GM12892 (cell line): ENCODE measurements around the gene WDR70.
"Not testable (repeated sequence)": the region's sequence is repeated elsewhere in the genome, so short reads cannot be mapped to it uniquely, and the experiment has no call there.

Experiments used
- DNase-seq: peaks from one replicate; pipeline ENCODE4 v3.0.0; 2011; ENCODE audit not compliant: insufficient read length
- FAIRE-seq: peaks from 2 replicates; lab custom pipeline; 2011; peaks lifted over from hg19 to GRCh38; lab: Jason Lieb, UNC
- POLR2A ChIP-seq: IDR thresholded peaks from 2 replicates; pipeline ENCODE4 v1.6.1; 2011; ENCODE audit warnings: low read depth, low read length, control low read depth
- POLR2AphosphoS5 ChIP-seq: IDR thresholded peaks from 2 replicates; pipeline ENCODE4 v1.6.1; 2011; ENCODE audit warnings: low read depth, low read length, control low read depth
- TAF1 ChIP-seq: IDR thresholded peaks from 2 replicates; pipeline ENCODE4 v1.6.1; 2011; ENCODE audit warnings: low read depth, mild to moderate bottlenecking, control low read depth, low read length, borderline replicate concordance

WDR70 gene

GRCh38 chr5:37417347-37417746, 38.2 kb downstream of the WDR70 start:
- TF ChIP-seq TAF1: no peak
- no peak for TF ChIP-seq POLR2AphosphoS5
- TF ChIP-seq POLR2A: no peak
- no peak for FAIRE-seq
- DNase-seq: no peak

GRCh38 chr5:37424441-37424840, 45.3 kb downstream of the WDR70 start:
- FAIRE-seq (no peak), DNase-seq (no peak)
- TF ChIP-seq TAF1 (no peak), POLR2A (no peak), POLR2AphosphoS5 (no peak)

- no peak for FAIRE-seq
- no peak for TF ChIP-seq TAF1
- TF ChIP-seq POLR2A: no peak
- no peak for TF ChIP-seq POLR2AphosphoS5
- DNase-seq: no peak
These were observed 48.9 kb downstream of the WDR70 start for GRCh38 chr5:37428044-37428443.

- no peak for FAIRE-seq
- TF ChIP-seq POLR2AphosphoS5: no peak
- TF ChIP-seq TAF1: no peak
- TF ChIP-seq POLR2A: no peak
- no peak for DNase-seq
These were observed 56.1 kb downstream of the WDR70 start for GRCh38 chr5:37435261-37435660.

- FAIRE-seq (no peak), DNase-seq (no peak)
- TF ChIP-seq TAF1 (no peak), POLR2AphosphoS5 (no peak), POLR2A (no peak)
These were observed 57.2 kb downstream of the WDR70 start for GRCh38 chr5:37436146-37436934.

GRCh38 chr5:37437711-37438110, 58.6 kb downstream of the WDR70 start:
- TF ChIP-seq POLR2A: no peak
- no peak for TF ChIP-seq POLR2AphosphoS5
- no peak for TF ChIP-seq TAF1
- DNase-seq (no peak), FAIRE-seq (no peak)

GRCh38 chr5:37445783-37446182, 66.7 kb downstream of the WDR70 start:
- not testable (repeated sequence) for FAIRE-seq, DNase-seq

GRCh38 chr5:37448941-37449340, 69.8 kb downstream of the WDR70 start:
- FAIRE-seq (no peak), DNase-seq (no peak)
- TF ChIP-seq POLR2A (no peak), TAF1 (no peak), POLR2AphosphoS5 (no peak)

GRCh38 chr5:37451991-37452390, 72.9 kb downstream of the WDR70 start:
- not testable (repeated sequence) for FAIRE-seq, DNase-seq

GRCh38 chr5:37453252-37453651, 74.1 kb downstream of the WDR70 start:
- FAIRE-seq, DNase-seq: not testable (repeated sequence)

- FAIRE-seq, DNase-seq: not testable (repeated sequence)
These were observed 75.4 kb downstream of the WDR70 start for GRCh38 chr5:37454402-37455055.

GRCh38 chr5:37463191-37464051, 84.3 kb downstream of the WDR70 start:
- FAIRE-seq, DNase-seq: not testable (repeated sequence)

- DNase-seq, FAIRE-seq: not testable (repeated sequence)
These were observed 85.5 kb downstream of the WDR70 start for GRCh38 chr5:37464581-37464980.

- DNase-seq, FAIRE-seq: not testable (repeated sequence)
These were observed 90.3 kb downstream of the WDR70 start for GRCh38 chr5:37469383-37469782.
